ENCODE data around the gene NDUFB6. TPM values are rescaled to one million over a fixed set of nuclear protein-coding genes. Genes with fewer than 3 reads are reported as not detected.

Gene NDUFB6
- total and polyA plus RNA-seq, 10 of the 15 experiments (the other 5 are each of a cell fraction or from before 2014, with no cell fraction given), result 26.3 to 269 (median 61.4) TPM

DNA sequence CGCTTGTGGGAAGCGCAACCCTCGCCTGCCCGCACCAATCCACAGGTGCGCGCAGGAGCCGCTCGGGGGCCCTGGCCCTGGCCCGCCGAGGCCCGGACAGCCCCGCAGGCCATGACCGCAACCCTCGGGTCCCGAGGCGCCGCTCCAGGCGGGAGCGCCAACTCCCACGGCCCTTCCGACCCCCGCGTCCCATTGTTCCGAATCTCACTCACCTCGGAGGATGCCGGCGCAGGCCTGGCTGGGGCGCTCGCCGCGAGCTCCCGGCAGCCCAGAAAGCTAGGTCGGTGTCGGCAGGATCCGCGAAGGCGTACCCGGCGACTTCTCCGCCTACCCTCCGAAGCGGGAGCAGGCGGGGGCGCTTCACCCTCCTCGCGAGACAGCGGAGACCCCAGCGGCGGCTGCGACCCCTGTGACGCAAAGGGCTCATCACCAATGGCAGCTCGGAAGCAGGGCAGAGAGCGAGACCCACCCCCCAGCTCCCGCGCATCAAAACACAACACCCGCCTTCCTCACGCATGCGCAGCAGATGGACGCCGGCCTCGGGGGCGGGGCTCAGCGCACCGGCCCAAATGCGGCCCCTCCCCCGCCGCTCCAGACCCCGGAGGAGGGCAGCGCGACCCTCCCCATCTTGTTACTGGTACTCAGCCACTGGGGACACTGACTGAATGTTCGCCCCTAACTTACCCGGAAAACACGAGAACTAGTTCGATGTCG, 22.2 kb downstream of the NDUFB6 start (continued):
- no peak for TF ChIP-seq HCFC1 (IDR thresholded peaks at IDR 0.05; ENCODE audit: low read length)
- peak; percentile 55; the same call in 1 of the 2 replicates for TF ChIP-seq RFX5 (IDR thresholded peaks at IDR 0.05; ENCODE audit: low read depth, low read length)
- TF ChIP-seq TBL1XR1 (IDR thresholded peaks at IDR 0.05; ENCODE audit: low read depth, low read length), result no peak
- 0 out of 4 replicates have a peak, but pooled peaks of 1 of the 2 experiments have one; percentile 10 for TF ChIP-seq SRF (IDR thresholded peaks at IDR 0.05; ENCODE audit: low read depth in 2 of 2, low read length in 2 of 2)
- peak; percentile 47; the same call in 1 of the 2 replicates for TF ChIP-seq MTA2 (IDR thresholded peaks at IDR 0.05; ENCODE audit: low read depth)
- TF ChIP-seq, protein P1, sequence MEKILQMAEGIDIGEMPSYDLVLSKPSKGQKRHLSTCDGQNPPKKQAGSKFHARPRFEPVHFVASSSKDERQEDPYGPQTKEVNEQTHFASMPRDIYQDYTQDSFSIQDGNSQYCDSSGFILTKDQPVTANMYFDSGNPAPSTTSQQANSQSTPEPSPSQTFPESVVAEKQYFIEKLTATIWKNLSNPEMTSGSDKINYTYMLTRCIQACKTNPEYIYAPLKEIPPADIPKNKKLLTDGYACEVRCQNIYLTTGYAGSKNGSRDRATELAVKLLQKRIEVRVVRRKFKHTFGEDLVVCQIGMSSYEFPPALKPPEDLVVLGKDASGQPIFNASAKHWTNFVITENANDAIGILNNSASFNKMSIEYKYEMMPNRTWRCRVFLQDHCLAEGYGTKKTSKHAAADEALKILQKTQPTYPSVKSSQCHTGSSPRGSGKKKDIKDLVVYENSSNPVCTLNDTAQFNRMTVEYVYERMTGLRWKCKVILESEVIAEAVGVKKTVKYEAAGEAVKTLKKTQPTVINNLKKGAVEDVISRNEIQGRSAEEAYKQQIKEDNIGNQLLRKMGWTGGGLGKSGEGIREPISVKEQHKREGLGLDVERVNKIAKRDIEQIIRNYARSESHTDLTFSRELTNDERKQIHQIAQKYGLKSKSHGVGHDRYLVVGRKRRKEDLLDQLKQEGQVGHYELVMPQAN (conservative IDR thresholded peaks at IDR 0.05), result peak; percentile 69
- peak; percentile 64 for TF ChIP-seq POLR2AphosphoS5 (IDR thresholded peaks at IDR 0.05; ENCODE audit: low read length)
- TF ChIP-seq, protein P2, sequence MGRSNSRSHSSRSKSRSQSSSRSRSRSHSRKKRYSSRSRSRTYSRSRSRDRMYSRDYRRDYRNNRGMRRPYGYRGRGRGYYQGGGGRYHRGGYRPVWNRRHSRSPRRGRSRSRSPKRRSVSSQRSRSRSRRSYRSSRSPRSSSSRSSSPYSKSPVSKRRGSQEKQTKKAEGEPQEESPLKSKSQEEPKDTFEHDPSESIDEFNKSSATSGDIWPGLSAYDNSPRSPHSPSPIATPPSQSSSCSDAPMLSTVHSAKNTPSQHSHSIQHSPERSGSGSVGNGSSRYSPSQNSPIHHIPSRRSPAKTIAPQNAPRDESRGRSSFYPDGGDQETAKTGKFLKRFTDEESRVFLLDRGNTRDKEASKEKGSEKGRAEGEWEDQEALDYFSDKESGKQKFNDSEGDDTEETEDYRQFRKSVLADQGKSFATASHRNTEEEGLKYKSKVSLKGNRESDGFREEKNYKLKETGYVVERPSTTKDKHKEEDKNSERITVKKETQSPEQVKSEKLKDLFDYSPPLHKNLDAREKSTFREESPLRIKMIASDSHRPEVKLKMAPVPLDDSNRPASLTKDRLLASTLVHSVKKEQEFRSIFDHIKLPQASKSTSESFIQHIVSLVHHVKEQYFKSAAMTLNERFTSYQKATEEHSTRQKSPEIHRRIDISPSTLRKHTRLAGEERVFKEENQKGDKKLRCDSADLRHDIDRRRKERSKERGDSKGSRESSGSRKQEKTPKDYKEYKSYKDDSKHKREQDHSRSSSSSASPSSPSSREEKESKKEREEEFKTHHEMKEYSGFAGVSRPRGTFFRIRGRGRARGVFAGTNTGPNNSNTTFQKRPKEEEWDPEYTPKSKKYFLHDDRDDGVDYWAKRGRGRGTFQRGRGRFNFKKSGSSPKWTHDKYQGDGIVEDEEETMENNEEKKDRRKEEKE (IDR thresholded peaks at IDR 0.05), result no peak
- TF ChIP-seq, protein P3, sequence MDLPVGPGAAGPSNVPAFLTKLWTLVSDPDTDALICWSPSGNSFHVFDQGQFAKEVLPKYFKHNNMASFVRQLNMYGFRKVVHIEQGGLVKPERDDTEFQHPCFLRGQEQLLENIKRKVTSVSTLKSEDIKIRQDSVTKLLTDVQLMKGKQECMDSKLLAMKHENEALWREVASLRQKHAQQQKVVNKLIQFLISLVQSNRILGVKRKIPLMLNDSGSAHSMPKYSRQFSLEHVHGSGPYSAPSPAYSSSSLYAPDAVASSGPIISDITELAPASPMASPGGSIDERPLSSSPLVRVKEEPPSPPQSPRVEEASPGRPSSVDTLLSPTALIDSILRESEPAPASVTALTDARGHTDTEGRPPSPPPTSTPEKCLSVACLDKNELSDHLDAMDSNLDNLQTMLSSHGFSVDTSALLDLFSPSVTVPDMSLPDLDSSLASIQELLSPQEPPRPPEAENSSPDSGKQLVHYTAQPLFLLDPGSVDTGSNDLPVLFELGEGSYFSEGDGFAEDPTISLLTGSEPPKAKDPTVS (IDR thresholded peaks at IDR 0.05; ENCODE audit: low read depth, low read length), result no peak
- TF ChIP-seq BRCA1 (IDR thresholded peaks at IDR 0.05; ENCODE audit: low read depth, low read length), result peak; percentile 81
- TF ChIP-seq, protein P4, sequence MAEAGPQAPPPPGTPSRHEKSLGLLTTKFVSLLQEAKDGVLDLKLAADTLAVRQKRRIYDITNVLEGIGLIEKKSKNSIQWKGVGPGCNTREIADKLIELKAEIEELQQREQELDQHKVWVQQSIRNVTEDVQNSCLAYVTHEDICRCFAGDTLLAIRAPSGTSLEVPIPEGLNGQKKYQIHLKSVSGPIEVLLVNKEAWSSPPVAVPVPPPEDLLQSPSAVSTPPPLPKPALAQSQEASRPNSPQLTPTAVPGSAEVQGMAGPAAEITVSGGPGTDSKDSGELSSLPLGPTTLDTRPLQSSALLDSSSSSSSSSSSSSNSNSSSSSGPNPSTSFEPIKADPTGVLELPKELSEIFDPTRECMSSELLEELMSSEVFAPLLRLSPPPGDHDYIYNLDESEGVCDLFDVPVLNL (IDR thresholded peaks at IDR 0.05; ENCODE audit: low read depth, low read length), result 0 out of 2 replicates have a peak, but pooled peaks have one; percentile 33
- peak; percentile 65; the same call in 1 of the 2 replicates for TF ChIP-seq CBFB (IDR thresholded peaks at IDR 0.05; ENCODE audit: low read depth)
- TF ChIP-seq MEF2B (IDR thresholded peaks at IDR 0.05; ENCODE audit: partially characterized antibody, poor library complexity, severe bottlenecking), result peak; percentile 53
- TF ChIP-seq BCL11A (IDR thresholded peaks at IDR 0.05; ENCODE audit: low read depth, low read length), result no peak

Measured in GM12878 (cell line).